K562 (cell line): ENCODE data around the gene ATP6V0A1. TPM values are rescaled to one million over a fixed set of nuclear protein-coding genes. Genes with fewer than 3 reads are reported as not detected.

ENCODE experiments used
- CREB1 ChIP-seq, 2 experiments: sonication (generic) in 1 of 2; formaldehyde crosslinking in 1 of 2; IDR thresholded peaks; 2 replicates each; pipeline versions ENCODE4 v1.6.1 to v1.8.0; 2012 to 2022; ENCODE audit warnings: inconsistent platforms in 1 of 2, mild to moderate bottlenecking in 1 of 2, missing genetic modification reagents in 1 of 2, moderate library complexity in 1 of 2
- GABPB1 ChIP-seq: sonication (generic); formaldehyde crosslinking; IDR thresholded peaks from 2 replicates; pipeline ENCODE4 v1.8.0; 2022; ENCODE audit warnings: mild to moderate bottlenecking, missing genetic modification reagents
- L3MBTL2 ChIP-seq: fragments of 450-650 bp; IDR thresholded peaks from 2 replicates; pipeline ENCODE4 v1.6.1; 2016; ENCODE audit warnings: mild to moderate bottlenecking, moderate library complexity
- SP1 ChIP-seq: sonication (generic); formaldehyde crosslinking; IDR thresholded peaks from 2 replicates; pipeline ENCODE4 v1.8.1; 2022; ENCODE audit warnings: mild to moderate bottlenecking, missing genetic modification reagents
- TRIM24 ChIP-seq, 2 experiments: fragments of 450-650 bp; IDR thresholded peaks; 2 replicates each; pipeline ENCODE4 v1.6.1; 2016
- polyA plus RNA-seq, 8 experiments: library from polyadenylated mRNA; depleted of rRNA in 4 of 8; stranded (reverse) in 5 of 8; unstranded in 3 of 8; fragments of >200 nt; fragmentation: Nextera tagmentation in 2 of 8; fragmentation: Illumina TruSeq in 1 of 8; extraction: Ambion mirVana in 2 of 8; extraction: Trizol in 1 of 8; gene quantifications; 2 replicates each; pipeline versions ENCODE4 v1.2.1 to v1.2.3, GENCODE V29; 2011 to 2014; ENCODE audit warnings: inconsistent platforms in 1 of 8, missing spikeins in 1 of 8
- total RNA-seq, 7 experiments: library from RNA; depleted of rRNA in 6 of 7; stranded (reverse); fragments of >200 nt in 6 of 7; fragmentation: Illumina TruSeq in 2 of 7; extraction: Trizol in 2 of 7; gene quantifications; 2 replicates each; pipeline versions ENCODE4 v1.2.1 to v1.2.3, GENCODE V29; 2011 to 2021; ENCODE audit warnings: low replicate concordance in 1 of 7
- TF ChIP-seq, protein P1 (sequence below): fragments of 450-650 bp; IDR thresholded peaks from 2 replicates; pipeline ENCODE4 v1.6.1; 2016; ENCODE audit warnings: mild to moderate bottlenecking, moderate library complexity
- TF ChIP-seq, protein P2 (sequence below): fragments of 250-450 bp; sonication (Bioruptor Pico); IDR thresholded peaks from 2 replicates; pipeline ENCODE4 v1.9.0; 2021; ENCODE audit warnings: mild to moderate bottlenecking, inconsistent platforms
- TF ChIP-seq, protein P3 (sequence below): sonication (generic); formaldehyde crosslinking; IDR thresholded peaks from 2 replicates; pipeline ENCODE4 v1.8.1; 2023; ENCODE audit warnings: mild to moderate bottlenecking, missing genetic modification reagents

ATP6V0A1 gene
- total and polyA plus RNA-seq, 9 of the 15 experiments (the other 6 are each of a cell fraction or from before 2014, with no cell fraction given): 11.8 to 158 (median 75.5) TPM

DNA sequence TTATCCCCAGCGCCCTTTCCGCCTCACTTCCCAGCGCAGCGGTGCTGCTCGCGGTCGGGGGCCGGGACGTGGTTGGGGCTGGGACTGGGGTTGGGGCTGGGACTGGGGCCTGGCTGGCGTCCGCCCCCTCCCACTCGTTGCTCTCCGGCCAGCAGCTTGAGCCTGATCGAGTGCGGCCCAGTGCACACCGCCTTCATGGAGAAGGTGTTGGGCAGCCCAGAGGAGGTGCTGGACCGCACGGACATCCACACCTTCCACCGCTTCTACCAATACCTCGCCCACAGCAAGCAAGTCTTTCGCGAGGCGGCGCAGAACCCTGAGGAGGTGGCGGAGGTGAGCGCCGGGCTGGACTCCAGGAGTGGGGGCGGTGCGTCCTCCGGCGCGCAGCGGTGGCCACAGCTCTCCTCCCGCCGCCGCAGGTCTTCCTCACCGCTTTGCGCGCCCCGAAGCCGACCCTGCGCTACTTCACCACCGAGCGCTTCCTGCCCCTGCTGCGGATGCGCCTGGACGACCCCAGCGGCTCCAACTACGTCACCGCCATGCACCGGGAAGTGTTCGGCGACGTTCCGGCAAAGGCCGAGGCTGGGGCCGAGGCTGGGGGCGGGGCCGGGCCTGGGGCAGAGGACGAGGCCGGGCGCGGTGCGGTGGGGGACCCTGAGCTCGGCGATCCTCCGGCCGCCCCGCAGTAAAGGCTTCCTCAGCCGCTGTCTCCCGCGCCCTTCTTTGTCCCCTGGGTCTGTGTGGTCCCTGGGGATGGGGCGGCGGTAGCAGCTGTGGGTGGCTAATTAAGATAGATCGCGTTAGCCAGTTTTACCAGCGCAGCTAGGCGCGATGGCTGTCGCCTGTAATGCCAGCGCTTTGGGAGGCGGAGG is 95.8 kb downstream of the ATP6V0A1 start (continued):
- TF ChIP-seq, protein P1, sequence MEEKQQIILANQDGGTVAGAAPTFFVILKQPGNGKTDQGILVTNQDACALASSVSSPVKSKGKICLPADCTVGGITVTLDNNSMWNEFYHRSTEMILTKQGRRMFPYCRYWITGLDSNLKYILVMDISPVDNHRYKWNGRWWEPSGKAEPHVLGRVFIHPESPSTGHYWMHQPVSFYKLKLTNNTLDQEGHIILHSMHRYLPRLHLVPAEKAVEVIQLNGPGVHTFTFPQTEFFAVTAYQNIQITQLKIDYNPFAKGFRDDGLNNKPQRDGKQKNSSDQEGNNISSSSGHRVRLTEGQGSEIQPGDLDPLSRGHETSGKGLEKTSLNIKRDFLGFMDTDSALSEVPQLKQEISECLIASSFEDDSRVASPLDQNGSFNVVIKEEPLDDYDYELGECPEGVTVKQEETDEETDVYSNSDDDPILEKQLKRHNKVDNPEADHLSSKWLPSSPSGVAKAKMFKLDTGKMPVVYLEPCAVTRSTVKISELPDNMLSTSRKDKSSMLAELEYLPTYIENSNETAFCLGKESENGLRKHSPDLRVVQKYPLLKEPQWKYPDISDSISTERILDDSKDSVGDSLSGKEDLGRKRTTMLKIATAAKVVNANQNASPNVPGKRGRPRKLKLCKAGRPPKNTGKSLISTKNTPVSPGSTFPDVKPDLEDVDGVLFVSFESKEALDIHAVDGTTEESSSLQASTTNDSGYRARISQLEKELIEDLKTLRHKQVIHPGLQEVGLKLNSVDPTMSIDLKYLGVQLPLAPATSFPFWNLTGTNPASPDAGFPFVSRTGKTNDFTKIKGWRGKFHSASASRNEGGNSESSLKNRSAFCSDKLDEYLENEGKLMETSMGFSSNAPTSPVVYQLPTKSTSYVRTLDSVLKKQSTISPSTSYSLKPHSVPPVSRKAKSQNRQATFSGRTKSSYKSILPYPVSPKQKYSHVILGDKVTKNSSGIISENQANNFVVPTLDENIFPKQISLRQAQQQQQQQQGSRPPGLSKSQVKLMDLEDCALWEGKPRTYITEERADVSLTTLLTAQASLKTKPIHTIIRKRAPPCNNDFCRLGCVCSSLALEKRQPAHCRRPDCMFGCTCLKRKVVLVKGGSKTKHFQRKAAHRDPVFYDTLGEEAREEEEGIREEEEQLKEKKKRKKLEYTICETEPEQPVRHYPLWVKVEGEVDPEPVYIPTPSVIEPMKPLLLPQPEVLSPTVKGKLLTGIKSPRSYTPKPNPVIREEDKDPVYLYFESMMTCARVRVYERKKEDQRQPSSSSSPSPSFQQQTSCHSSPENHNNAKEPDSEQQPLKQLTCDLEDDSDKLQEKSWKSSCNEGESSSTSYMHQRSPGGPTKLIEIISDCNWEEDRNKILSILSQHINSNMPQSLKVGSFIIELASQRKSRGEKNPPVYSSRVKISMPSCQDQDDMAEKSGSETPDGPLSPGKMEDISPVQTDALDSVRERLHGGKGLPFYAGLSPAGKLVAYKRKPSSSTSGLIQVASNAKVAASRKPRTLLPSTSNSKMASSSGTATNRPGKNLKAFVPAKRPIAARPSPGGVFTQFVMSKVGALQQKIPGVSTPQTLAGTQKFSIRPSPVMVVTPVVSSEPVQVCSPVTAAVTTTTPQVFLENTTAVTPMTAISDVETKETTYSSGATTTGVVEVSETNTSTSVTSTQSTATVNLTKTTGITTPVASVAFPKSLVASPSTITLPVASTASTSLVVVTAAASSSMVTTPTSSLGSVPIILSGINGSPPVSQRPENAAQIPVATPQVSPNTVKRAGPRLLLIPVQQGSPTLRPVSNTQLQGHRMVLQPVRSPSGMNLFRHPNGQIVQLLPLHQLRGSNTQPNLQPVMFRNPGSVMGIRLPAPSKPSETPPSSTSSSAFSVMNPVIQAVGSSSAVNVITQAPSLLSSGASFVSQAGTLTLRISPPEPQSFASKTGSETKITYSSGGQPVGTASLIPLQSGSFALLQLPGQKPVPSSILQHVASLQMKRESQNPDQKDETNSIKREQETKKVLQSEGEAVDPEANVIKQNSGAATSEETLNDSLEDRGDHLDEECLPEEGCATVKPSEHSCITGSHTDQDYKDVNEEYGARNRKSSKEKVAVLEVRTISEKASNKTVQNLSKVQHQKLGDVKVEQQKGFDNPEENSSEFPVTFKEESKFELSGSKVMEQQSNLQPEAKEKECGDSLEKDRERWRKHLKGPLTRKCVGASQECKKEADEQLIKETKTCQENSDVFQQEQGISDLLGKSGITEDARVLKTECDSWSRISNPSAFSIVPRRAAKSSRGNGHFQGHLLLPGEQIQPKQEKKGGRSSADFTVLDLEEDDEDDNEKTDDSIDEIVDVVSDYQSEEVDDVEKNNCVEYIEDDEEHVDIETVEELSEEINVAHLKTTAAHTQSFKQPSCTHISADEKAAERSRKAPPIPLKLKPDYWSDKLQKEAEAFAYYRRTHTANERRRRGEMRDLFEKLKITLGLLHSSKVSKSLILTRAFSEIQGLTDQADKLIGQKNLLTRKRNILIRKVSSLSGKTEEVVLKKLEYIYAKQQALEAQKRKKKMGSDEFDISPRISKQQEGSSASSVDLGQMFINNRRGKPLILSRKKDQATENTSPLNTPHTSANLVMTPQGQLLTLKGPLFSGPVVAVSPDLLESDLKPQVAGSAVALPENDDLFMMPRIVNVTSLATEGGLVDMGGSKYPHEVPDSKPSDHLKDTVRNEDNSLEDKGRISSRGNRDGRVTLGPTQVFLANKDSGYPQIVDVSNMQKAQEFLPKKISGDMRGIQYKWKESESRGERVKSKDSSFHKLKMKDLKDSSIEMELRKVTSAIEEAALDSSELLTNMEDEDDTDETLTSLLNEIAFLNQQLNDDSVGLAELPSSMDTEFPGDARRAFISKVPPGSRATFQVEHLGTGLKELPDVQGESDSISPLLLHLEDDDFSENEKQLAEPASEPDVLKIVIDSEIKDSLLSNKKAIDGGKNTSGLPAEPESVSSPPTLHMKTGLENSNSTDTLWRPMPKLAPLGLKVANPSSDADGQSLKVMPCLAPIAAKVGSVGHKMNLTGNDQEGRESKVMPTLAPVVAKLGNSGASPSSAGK: peak; percentile 39; the same call in 1 of the 2 replicates
- TF ChIP-seq CREB1 (IDR thresholded peaks at IDR 0.05) (peak; percentile 84), CREB1 (CRISPR knock-in tag; IDR thresholded peaks at IDR 0.05) (peak; percentile 78), TRIM24 (IDR thresholded peaks at IDR 0.05) (0 out of 4 replicates have a peak, but pooled peaks of 1 of the 2 experiments have one; percentile 13), SP1 (CRISPR knock-in tag) (peak; percentile 51; the same call in 1 of the 2 replicates), GABPB1 (CRISPR knock-in tag) (peak; percentile 69), L3MBTL2 (peak; percentile 66)
- TF ChIP-seq, protein P2, sequence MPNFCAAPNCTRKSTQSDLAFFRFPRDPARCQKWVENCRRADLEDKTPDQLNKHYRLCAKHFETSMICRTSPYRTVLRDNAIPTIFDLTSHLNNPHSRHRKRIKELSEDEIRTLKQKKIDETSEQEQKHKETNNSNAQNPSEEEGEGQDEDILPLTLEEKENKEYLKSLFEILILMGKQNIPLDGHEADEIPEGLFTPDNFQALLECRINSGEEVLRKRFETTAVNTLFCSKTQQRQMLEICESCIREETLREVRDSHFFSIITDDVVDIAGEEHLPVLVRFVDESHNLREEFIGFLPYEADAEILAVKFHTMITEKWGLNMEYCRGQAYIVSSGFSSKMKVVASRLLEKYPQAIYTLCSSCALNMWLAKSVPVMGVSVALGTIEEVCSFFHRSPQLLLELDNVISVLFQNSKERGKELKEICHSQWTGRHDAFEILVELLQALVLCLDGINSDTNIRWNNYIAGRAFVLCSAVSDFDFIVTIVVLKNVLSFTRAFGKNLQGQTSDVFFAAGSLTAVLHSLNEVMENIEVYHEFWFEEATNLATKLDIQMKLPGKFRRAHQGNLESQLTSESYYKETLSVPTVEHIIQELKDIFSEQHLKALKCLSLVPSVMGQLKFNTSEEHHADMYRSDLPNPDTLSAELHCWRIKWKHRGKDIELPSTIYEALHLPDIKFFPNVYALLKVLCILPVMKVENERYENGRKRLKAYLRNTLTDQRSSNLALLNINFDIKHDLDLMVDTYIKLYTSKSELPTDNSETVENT (CRISPR knock-in tag): peak; percentile 61; the same call in 1 of the 2 replicates
- TF ChIP-seq, protein P3, sequence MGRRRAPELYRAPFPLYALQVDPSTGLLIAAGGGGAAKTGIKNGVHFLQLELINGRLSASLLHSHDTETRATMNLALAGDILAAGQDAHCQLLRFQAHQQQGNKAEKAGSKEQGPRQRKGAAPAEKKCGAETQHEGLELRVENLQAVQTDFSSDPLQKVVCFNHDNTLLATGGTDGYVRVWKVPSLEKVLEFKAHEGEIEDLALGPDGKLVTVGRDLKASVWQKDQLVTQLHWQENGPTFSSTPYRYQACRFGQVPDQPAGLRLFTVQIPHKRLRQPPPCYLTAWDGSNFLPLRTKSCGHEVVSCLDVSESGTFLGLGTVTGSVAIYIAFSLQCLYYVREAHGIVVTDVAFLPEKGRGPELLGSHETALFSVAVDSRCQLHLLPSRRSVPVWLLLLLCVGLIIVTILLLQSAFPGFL (CRISPR knock-in tag): 0 out of 2 replicates have a peak, but pooled peaks have one; percentile 25
